Retinal pigment epithelial cell (primary cell): ENCODE measurements around the gene PCGF6.

Source experiments
- DNase-seq: peaks from one replicate; pipeline ENCODE4 v3.0.0-alpha.2; 2010; ENCODE audit warnings: low read depth
- H3K4me3 ChIP-seq: 2 replicates; pipeline ENCODE4 v1.5.1; 2011; ENCODE audit warnings: mild to moderate bottlenecking, low read length, control low read depth, moderate library complexity
- TF ChIP-seq, protein P1 (sequence below): conservative IDR thresholded peaks from 2 replicates; pipeline ENCODE4 v1.5.1; 2011; ENCODE audit warnings: low read depth, low read length, control low read depth, inconsistent platforms

PCGF6 gene

DNA sequence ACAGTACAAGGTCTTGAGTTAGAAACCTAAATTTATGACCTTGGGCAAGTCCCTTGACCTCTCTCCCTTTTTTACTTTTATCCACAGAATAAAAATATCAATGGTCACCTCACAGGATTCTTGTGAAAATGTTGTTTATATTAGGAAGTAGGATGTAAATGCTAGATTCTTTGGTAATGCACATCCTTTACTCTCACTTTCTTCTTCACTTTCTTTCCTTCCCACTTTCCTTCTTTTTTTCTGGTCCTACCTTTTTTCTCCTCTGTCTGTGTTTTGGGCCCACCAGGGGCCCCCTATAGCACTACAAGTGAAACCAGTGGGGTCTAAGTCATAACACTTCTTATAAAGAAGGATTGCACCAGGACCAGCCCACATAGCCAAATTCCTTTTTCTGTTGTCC, 93.1 kb downstream of the PCGF6 start:
- TF ChIP-seq, protein P1, sequence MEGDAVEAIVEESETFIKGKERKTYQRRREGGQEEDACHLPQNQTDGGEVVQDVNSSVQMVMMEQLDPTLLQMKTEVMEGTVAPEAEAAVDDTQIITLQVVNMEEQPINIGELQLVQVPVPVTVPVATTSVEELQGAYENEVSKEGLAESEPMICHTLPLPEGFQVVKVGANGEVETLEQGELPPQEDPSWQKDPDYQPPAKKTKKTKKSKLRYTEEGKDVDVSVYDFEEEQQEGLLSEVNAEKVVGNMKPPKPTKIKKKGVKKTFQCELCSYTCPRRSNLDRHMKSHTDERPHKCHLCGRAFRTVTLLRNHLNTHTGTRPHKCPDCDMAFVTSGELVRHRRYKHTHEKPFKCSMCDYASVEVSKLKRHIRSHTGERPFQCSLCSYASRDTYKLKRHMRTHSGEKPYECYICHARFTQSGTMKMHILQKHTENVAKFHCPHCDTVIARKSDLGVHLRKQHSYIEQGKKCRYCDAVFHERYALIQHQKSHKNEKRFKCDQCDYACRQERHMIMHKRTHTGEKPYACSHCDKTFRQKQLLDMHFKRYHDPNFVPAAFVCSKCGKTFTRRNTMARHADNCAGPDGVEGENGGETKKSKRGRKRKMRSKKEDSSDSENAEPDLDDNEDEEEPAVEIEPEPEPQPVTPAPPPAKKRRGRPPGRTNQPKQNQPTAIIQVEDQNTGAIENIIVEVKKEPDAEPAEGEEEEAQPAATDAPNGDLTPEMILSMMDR = no peak

DNA sequence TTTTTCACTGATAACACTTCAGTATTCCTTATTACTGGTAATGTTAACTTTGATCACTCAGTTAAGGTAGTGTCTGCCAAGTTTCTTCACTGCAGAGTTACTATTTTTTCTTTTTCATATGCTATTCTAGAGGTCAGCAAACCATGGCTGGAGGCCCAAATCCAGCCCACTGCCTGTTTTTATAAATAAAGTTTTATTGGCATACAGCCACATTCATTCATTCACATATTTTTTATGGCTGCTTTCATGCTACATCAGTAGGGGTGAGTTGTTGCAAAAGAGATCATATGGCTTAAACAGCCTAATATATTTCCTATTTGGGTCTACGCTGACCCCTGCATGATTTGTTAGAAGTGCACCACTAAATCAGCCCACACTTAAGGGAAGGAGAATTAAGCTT, 94.3 kb downstream of the PCGF6 start:
- TF ChIP-seq, protein P1 = no peak
- H3K4me3 ChIP-seq = no peak overlapping the region
- DNase-seq = no peak

More for the DNA sequence above, 93.1 kb downstream of the PCGF6 start:
- H3K4me3 ChIP-seq = no peak overlapping the region
- no peak for DNase-seq

DNA sequence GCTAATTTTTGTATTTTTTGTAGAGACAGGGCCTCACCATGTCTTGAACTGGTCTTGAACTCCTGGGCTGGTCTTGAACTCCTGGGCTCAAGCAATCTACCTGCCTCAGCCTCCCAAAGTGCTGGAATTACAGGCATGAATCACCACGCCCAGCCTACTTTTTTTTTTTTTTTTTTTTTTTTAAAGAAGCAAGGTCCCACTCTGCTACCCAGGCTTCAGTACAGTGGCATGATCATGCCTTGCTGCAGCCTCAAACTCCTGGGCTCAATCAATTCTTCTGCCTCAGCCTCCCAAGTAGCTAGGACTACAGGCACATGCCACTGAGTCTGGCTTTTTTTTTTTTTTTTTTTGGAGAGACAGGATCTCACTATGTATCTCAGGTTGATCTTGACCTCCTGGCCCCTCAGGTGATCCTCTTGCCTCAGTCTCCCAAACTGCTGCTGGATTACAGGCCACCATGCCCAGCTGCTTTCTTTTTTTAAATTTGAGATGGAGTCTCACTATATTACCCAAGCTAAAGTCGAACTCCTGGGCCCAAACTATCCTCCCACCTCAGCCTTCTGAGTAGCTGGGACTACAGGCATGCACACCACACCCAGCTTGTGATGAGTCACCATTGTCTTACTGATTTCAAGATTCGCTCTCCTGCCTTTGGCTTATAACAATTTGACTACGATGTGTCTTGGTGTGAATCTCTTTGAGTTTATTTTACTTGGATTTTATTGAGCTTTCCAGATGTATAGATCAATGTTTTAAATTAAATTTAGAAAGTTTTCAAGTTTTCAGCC, 96.2 kb downstream of the PCGF6 start:
- no peak overlapping the region for H3K4me3 ChIP-seq
- TF ChIP-seq, protein P1 = no peak
- no peak for DNase-seq

DNA sequence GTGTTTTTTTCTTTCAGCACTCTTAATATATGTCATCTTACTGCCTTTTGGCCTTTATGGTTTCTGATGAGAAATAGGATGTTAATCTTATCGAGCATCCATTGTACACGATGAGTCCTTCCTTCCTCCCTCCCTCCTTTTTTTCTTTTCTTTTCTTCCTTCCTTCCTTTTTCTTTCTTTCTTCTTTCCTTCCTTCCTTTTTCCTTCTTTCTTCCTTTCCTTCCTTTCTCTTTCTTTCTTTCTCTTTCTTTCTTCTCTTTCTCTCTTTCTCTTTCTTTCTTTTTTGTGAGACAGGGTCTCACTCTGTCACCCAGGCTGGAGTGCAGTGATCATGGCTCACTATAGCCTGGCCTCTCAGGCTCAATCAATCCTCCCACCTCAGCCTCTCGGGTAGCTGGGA, 96.8 kb downstream of the PCGF6 start:
- no peak overlapping the region for H3K4me3 ChIP-seq
- TF ChIP-seq, protein P1 = no peak
- no peak for DNase-seq
